Subcutaneous adipose tissue (tissue), 4 donors: Measurements from ENCODE around the gene GTF2A1. TPM values are rescaled to one million over a fixed set of nuclear protein-coding genes. Genes with fewer than 3 reads are reported as not detected.

Experiments used
- CTCF ChIP-seq: fragments of 450-650 bp; IDR thresholded peaks from one replicate; pipeline ENCODE4 v1.5.1; 2016; ENCODE audit warnings: low read depth, mild to moderate bottlenecking, control low read depth, antibody characterized with exemption, moderate library complexity
- total RNA-seq, 4 donors: library from RNA; depleted of rRNA; stranded (reverse); fragments of >200 nt; gene quantifications; one replicate each; pipeline ENCODE4 v1.1.0, GENCODE V29; 2016

GTF2A1 gene
- total RNA-seq, 4 donors from 2014 or later = 23.4 to 34.1 (median 30.2) TPM

DNA sequence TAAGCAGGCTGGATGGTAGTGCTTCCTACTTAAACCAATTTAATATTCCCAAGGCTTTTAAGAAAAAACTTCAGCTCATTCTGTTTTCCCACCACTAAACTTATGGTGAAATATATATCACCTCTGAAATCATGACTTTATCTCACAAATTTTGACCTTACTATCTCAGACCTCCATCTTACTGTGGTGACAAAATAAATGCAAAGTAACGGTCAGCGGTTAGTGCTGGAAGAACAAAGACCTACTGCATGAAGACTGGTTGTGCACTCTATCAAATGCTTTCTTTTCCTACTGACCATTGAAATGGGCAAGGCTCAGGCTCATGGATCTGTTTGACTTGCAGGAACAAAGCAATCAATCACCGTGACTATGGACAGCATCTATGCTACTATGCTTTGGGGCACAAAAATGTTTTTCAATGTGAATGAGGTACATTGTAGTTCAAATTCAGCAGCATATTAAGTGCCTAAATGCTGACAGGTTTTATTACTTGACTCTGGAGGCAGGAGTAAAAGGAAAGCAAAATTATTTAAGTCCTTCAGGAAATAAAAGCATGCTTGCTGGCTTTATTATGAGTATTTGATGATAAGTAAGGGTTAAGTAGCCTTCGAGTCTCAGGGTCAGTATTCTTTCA is 43.1 kb upstream of the GTF2A1 start:
- no peak for TF ChIP-seq CTCF

DNA sequence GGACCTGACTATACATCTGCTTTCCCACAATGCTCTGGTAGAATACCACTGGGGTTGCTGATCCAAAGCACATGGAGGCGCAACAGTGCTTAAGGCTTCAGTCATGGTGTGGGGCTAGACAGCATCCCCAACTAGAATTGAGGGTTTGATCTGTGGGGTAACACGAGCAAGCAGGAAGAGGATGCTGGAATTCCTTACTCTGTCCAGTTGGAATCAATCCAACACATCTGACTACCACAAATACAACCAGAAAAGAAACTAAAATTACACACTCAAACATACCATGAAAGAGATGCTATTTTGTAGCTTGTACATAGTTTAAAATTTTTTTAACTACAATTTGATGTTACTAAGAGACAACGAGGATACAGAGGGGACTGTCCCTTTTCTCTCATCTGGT is 40.4 kb upstream of the GTF2A1 start:
- no peak for TF ChIP-seq CTCF

DNA sequence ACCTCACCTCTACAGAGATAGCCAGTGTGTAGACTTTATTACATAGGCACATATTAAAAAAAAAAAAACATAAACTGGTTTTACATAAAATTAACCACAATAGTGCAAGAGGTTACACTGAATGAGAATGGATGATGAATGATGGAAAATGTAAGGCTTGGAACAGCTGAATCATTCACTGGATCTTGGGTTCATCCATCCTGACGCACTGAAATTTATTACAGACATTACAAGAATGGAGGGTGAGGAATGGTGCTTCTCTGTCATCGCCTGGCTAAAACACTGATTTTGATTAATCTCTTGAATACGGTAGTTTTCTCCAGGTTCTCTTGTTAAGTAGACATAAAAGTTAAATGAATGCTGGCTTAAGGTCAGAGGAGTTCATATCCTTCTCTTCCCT is 40.0 kb upstream of the GTF2A1 start:
- no peak for TF ChIP-seq CTCF

GRCh38 chr14:81256289-81256960 is 35.7 kb upstream of the GTF2A1 start:
- no peak for TF ChIP-seq CTCF

- no peak for TF ChIP-seq CTCF
These were observed 31.5 kb upstream of the GTF2A1 start for GRCh38 chr14:81252278-81252677.

- no peak for TF ChIP-seq CTCF
These were observed 26.6 kb upstream of the GTF2A1 start for GRCh38 chr14:81247271-81247766.

DNA sequence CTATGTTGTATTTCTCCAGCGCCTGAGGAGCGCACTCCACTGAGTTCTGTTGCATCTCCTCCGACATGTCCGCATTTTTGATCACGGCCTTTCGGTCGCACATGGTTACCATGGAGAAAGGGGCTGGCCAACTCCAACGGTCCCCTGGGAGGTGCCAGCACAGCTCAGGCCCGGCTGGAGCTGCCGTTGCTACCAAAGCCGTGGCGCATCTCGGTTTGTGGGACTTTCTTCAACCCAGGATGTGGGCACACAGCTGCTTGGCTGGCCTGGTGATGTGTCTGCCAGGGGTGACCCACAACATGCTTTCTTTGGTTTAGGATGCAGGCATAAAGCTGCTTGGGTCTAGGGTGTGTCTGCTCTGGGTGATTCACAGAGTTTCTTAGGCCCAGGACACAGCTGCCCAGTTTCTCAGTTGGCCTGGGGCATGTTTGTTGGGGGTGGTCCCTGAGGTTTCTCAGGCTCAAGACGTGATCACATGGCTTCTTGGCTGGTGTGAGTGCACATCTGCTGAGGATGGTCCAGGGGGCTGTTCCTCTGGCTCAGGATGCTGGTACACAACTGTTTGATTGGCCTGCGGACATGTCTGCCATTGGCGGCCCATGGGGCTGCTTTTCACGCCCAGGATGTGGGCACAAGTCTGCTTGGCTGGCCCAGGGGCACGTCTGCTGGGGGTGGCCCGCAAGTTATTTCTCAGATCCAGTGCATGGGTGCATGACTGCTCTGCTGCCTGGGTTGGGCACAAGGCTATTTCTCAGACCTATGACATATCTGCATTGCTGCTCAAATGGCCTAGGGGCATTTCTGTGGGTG is 25.9 kb upstream of the GTF2A1 start:
- no peak for TF ChIP-seq CTCF
